Measurements from ENCODE around the gene IL12RB1. TPM values are rescaled to one million over a fixed set of nuclear protein-coding genes. Genes with fewer than 3 reads are reported as not detected.

Gene IL12RB1
- total RNA-seq, 4 donors from 2014 or later: 0.15 to 3.5 (median 1.5) TPM

DNA sequence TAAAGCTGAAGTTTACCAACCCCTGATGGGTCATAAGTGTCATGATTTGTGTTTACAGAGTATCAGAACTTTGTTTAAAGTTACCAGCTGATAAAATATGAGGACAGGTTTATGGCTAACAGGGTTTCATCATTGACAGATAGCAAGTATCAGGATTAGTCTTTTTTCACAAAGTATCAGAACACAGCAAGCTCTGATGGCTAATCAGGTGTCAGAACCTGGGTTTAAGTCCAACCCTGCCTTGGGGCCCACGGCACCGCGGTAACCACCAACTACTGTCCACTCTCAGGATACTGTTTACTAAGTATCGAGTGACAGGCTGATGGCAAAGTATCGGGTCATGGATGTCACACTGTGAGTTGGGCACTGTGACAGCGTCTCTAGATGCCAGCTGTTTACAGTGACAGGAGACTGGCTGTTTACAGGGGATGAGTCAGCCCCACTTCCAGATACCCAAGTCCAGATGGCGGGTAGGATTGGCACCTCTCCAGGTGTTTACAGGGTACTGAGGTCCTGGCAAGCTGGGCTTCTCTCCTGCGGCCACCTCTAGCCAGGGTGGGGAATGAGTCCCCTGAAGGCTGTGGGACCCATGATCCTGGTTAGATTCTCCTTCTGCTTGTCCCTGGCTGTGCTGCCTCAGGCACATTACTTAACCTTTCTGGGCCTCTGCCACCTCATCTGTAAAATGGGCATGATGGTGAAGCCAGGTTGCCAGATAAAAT, 57.0 kb downstream of the IL12RB1 start:
- no peak for TF ChIP-seq POLR2AphosphoS5 (IDR thresholded peaks at IDR 0.05)
- TF ChIP-seq, protein P1, sequence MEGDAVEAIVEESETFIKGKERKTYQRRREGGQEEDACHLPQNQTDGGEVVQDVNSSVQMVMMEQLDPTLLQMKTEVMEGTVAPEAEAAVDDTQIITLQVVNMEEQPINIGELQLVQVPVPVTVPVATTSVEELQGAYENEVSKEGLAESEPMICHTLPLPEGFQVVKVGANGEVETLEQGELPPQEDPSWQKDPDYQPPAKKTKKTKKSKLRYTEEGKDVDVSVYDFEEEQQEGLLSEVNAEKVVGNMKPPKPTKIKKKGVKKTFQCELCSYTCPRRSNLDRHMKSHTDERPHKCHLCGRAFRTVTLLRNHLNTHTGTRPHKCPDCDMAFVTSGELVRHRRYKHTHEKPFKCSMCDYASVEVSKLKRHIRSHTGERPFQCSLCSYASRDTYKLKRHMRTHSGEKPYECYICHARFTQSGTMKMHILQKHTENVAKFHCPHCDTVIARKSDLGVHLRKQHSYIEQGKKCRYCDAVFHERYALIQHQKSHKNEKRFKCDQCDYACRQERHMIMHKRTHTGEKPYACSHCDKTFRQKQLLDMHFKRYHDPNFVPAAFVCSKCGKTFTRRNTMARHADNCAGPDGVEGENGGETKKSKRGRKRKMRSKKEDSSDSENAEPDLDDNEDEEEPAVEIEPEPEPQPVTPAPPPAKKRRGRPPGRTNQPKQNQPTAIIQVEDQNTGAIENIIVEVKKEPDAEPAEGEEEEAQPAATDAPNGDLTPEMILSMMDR (IDR thresholded peaks at IDR 0.05): no peak
- no peak for TF ChIP-seq EP300 (IDR thresholded peaks at IDR 0.05)
- TF ChIP-seq POLR2A (IDR thresholded peaks at IDR 0.05): no peak
- Histone ChIP-seq H3K9me3 (no peaks in the 10 kb centered on the region), H3K27ac (no peak overlapping the region), H3K36me3 (no peaks in the 10 kb centered on the region), H3K27me3 (peaks cover 8% of the 10 kb centered on the region), H3K4me3 (no peak overlapping the region), H3K4me1 (no peaks in the 10 kb centered on the region)
- ATAC-seq: peak; percentile 28
- WGBS, 2 donors (ENCODE audit: low coverage in 1 of 2): 40% methylated on average over 1 to 2 of the region's 8 CpGs

DNA sequence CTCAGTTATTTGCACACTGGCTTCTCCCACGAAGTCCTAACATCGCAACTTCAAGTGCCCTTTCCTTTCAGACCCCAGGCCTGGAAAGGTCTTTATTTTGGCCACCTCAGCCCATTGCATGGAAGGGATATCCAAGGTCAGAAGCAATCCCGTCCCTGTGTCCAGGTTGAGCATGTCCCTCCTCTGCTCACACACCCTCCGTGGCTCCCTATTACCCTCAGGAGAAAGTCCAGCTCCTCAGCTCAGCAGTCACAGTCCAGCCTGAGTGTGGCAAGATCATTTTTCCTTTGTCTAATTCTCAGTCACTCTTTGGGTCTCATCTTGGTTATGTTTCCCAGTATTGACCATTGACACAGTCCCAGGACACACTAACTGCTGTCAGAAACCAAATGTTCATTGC, 59.6 kb downstream of the IL12RB1 start:
- Histone ChIP-seq H3K27ac (no peak overlapping the region), H3K4me1 (peaks cover 0 to 25% (median 9%) of the 10 kb centered on the region in 3 donors), H3K27me3 (peaks cover 8% of the 10 kb centered on the region), H3K36me3 (no peaks in the 10 kb centered on the region), H3K4me3 (no peak overlapping the region), H3K9me3 (no peaks in the 10 kb centered on the region)
- ATAC-seq: no peak
- 80 to 89% methylated on average over 2 to 3 of the region's 4 CpGs for WGBS, 2 donors (ENCODE audit: low coverage in 1 of 2)
- TF ChIP-seq, protein P1 (IDR thresholded peaks at IDR 0.05): no peak
- TF ChIP-seq POLR2A (IDR thresholded peaks at IDR 0.05) (no peak), EP300 (IDR thresholded peaks at IDR 0.05) (no peak), POLR2AphosphoS5 (IDR thresholded peaks at IDR 0.05) (no peak)

DNA sequence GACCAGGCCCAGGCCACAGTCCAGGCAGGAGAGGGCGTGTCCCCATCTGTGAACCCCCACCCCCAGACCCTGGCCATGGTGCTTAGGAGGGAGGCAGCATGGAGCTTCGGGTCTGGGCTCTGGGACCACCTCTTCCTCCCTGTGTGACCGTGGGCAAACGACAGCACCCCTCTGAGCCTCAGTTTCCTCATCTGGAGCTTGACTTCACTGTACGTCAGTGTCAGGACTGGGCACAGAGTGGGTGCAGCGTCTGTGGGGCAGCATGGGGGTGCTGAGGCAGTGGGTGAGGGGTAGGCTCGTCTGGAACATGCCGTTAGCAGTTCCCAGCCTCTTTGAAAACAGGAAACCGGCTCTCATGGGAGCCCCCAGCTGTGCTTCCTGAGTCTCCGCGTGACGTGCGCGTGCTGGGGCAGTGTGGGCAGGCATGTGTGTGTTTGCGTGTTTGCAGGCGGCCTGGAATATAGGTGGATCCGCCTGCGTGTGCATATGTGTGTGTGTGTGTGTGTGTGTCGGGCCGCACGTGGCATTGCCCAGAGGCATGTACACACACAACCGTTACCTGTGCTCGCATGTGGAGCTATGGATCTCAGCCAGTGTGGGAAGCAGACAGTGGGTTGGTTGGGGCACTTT, 63.0 kb downstream of the IL12RB1 start:
- no peaks in the 10 kb centered on the region for H3K36me3 ChIP-seq

DNA sequence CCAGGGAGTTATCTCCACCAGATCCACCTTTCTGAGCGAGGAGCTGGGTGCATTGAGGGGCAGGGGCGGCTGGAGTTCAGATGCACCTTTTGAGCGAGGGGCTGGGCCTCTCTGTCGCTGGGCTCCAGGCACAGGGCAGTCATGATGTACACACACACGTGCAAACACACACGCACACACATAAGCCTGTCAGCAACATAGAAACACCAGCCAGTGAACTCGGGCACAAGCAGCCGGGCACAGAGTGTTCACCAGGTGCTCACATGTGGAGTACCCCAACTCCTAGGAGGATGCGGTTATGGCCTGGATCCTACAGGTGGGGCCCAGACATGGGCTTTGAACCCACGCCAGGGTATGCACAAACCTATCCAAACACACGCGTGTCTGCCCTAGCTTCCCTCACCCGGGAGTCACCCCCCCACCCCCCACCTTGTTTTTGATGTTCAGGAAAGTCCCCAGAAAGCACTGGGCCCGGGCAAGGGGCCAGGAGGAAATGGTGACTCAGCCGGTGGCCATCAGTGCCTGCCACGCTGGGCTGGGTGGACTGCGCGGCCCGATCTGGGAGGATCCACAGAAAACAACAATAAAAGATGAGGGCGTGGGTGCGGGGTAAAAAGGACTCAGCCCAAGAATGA, 65.5 kb downstream of the IL12RB1 start:
- WGBS, 2 donors (ENCODE audit: low coverage in 1 of 2): 0 to 50% methylated on average over 2 to 3 of the region's 21 CpGs
- H3K27me3 ChIP-seq: no peaks in the 10 kb centered on the region
- peak overlapping the region; percentile 31 to 83 (median 80) for H3K27ac ChIP-seq
- peaks cover 0 to 84% (median 37%) of the 10 kb centered on the region in 3 donors for H3K4me1 ChIP-seq
- H3K4me3 ChIP-seq: no peak overlapping the region
- peak; percentile 60 for ATAC-seq
- H3K36me3 ChIP-seq: no peaks in the 10 kb centered on the region
- no peaks in the 10 kb centered on the region for H3K9me3 ChIP-seq
- TF ChIP-seq POLR2AphosphoS5 (IDR thresholded peaks at IDR 0.05) (peak; percentile 64), POLR2A (IDR thresholded peaks at IDR 0.05) (no peak)

More for the DNA sequence above, 63.0 kb downstream of the IL12RB1 start:
- WGBS, 2 donors (ENCODE audit: low coverage in 1 of 2): no CpG with 5 or more reads among the region's 23 CpGs
- TF ChIP-seq EP300 (IDR thresholded peaks at IDR 0.05) (no peak), POLR2AphosphoS5 (IDR thresholded peaks at IDR 0.05) (peak; percentile 56), POLR2A (IDR thresholded peaks at IDR 0.05) (no peak)
- TF ChIP-seq, protein P1 (IDR thresholded peaks at IDR 0.05): no peak
- peak; percentile 60 for ATAC-seq
- Histone ChIP-seq H3K4me1 (peaks cover 0 to 59% (median 28%) of the 10 kb centered on the region in 3 donors), H3K9me3 (no peaks in the 10 kb centered on the region), H3K4me3 (no peak overlapping the region), H3K27me3 (no peaks in the 10 kb centered on the region), H3K27ac (peak overlapping the region; percentile 29 to 83 (median 80))

All from gastroesophageal sphincter (tissue), 4 donors.